Aorta (tissue), 5 donors: ENCODE results near the gene KCNMA1. TPM values are rescaled to one million over a fixed set of nuclear protein-coding genes. Genes with fewer than 3 reads are reported as not detected.

ENCODE experiments used
- ATAC-seq: fragments of 200-7000 bp; cut with Tn5 transposase; one replicate; pipeline ENCODE4 v1.9.1; 2022; ENCODE audit warnings: moderate library complexity; ENCODE audit not compliant: low FRiP score
- DNase-seq, 2 donors: peaks; one replicate each; pipeline ENCODE4 v3.0.0-alpha.2; 2020
- H3K27ac ChIP-seq, 2 donors: one replicate each; pipeline ENCODE4 v1.5.1; 2013; ENCODE audit warnings: low read length in 2 of 2, mild to moderate bottlenecking in 2 of 2, moderate library complexity in 2 of 2, control low read depth in 1 of 2, inconsistent platforms in 1 of 2, low read depth in 1 of 2
- H3K27me3 ChIP-seq, 2 donors: one replicate each; pipeline ENCODE4 v1.6.1; 2013; ENCODE audit warnings: control low read depth in 1 of 2, low read length in 1 of 2, mild to moderate bottlenecking in 1 of 2, moderate library complexity in 1 of 2; ENCODE audit not compliant: insufficient read depth in 2 of 2, control insufficient read depth in 1 of 2
- H3K36me3 ChIP-seq, 2 donors: one replicate each; pipeline ENCODE4 v1.6.1; 2013; ENCODE audit warnings: control low read depth in 1 of 2, low read length in 1 of 2, mild to moderate bottlenecking in 1 of 2; ENCODE audit not compliant: insufficient read depth in 2 of 2, control insufficient read depth in 1 of 2
- H3K4me1 ChIP-seq, 2 donors: one replicate each; pipeline ENCODE4 v1.6.1; 2013; ENCODE audit warnings: low read length in 2 of 2, control low read depth in 1 of 2, mild to moderate bottlenecking in 1 of 2, moderate library complexity in 1 of 2; ENCODE audit not compliant: insufficient read depth in 2 of 2, control insufficient read depth in 1 of 2
- H3K4me3 ChIP-seq, 2 donors: one replicate each; pipeline ENCODE4 v1.5.1; 2013; ENCODE audit warnings: low read length in 2 of 2, control low read depth in 1 of 2, mild to moderate bottlenecking in 1 of 2
- H3K9me3 ChIP-seq: one replicate; pipeline ENCODE4 v1.6.1; 2013; ENCODE audit warnings: mild to moderate bottlenecking, low read length; ENCODE audit not compliant: control insufficient read depth
- WGBS, 2 donors: extraction: QIAGEN DNeasy Blood & Tissue Kit; methylation state at CpG; one replicate each; pipeline ENCODE4 v1.1.7; 2013; 5-methylcytosine and 5-hydroxymethylcytosine counted together
- intact Hi-C, 2 donors: fragments of 100-400 bp; cut with DNase I; formaldehyde crosslinking; loops; one replicate each; pipeline versions ENCODE4 v1.14.2 to v1.15.0; 2022
- polyA plus RNA-seq, 2 donors: library from polyadenylated mRNA; stranded (reverse); fragments of 200-250 nt; gene quantifications; one replicate each; pipeline ENCODE4 v1.2.3, GENCODE V29; 2013
- total RNA-seq, 2 donors: library from RNA; stranded (reverse); fragmentation: NEBNext Ultra II Directional; extraction: Animal tissue kit (Norgen Biotek cat#: 25700); gene quantifications; one replicate each; pipeline ENCODE4 v1.2.1, GENCODE V29; 2021
- donor health status: healthy with polysubstance abuse.
- donor health status: Bipolar disorder and iron deficiency.
- donor health status: DM: no; HTN: no; CAD: no.
- donor health status: DM: no; HTN: no; CAD: no.
- donor health status: DM: yes; HTN: yes; CAD: no.

The KCNMA1 gene
- total and polyA plus RNA-seq, 4 donors: 36.8 to 163 (median 125) TPM

- ATAC-seq (no peak), DNase-seq (no peak)
- Histone ChIP-seq H3K9me3 (no peaks in the 10 kb centered on the region), H3K27ac (no peak overlapping the region), H3K36me3 (peaks cover 3 to 9% of the 10 kb centered on the region in 2 donors), H3K27me3 (no peaks in the 10 kb centered on the region), H3K4me3 (no peak overlapping the region), H3K4me1 (no peaks in the 10 kb centered on the region)
- 92 to 97% methylated on average over 4 of the region's 4 CpGs for WGBS, 2 donors
- intact Hi-C loops: no loop called here
These were observed 550.2 kb downstream of the KCNMA1 start for GRCh38 chr10:77087366-77087765.

DNA sequence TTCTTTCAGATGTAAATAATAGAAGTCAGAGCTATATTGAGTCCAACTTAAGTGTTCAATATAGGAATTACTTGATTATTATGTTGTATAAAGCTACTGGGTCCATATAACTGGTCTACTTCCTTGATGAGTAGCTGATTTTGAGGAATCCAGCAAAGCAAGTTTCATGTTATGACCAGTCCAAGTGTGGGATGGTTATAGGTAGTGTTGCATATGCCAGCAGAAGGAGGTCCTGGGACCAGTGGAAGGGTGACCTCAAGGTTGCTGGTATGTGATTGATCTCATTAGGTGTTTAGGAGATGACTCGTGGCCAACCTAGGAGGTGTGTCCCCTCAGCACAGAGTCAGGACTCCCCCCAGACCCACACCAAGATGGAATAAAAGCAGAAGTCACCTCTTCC, 551.5 kb downstream of the KCNMA1 start:
- WGBS, 2 donors: 84 to 85% methylated on average over 1 of the region's 1 CpG
- Histone ChIP-seq H3K4me3 (no peak overlapping the region), H3K9me3 (no peaks in the 10 kb centered on the region), H3K27me3 (no peaks in the 10 kb centered on the region), H3K36me3 (peaks cover 3 to 9% of the 10 kb centered on the region in 2 donors), H3K4me1 (no peaks in the 10 kb centered on the region), H3K27ac (peak overlapping the region in 1 of 2 donors; percentile 3)
- intact Hi-C loops: no loop called here
- ATAC-seq (no peak), DNase-seq (no peak)

DNA sequence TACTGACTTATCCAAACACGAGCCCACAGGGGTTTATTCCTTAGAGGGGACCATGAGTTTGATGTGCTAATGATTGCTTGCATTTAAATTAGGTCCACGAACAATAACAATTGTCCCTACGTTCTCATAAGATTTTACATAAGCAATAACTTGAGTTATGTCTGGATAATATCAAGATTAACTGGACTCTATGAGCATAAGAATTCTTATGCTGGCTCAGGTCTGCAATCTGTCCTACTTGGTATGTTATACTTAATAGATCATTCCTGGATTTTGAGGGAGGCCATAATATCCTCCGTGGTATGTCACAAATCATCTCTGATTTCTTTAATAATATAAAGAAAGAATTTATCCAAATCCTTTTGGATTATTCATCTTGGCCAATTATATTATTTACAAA, 552.3 kb downstream of the KCNMA1 start:
- no peak overlapping the region for H3K27ac ChIP-seq
- H3K4me3 ChIP-seq: no peak overlapping the region
- WGBS, 2 donors: 46 to 47% methylated on average over 4 of the region's 4 CpGs
- intact Hi-C loops: no loop called here
- H3K9me3 ChIP-seq: no peaks in the 10 kb centered on the region
- ATAC-seq (no peak), DNase-seq (no peak)
- no peaks in the 10 kb centered on the region for H3K27me3 ChIP-seq
- no peaks in the 10 kb centered on the region for H3K4me1 ChIP-seq
- H3K36me3 ChIP-seq: peaks cover 3 to 8% of the 10 kb centered on the region in 2 donors

GRCh38 chr10:77084431-77085144, 553.0 kb downstream of the KCNMA1 start:
- peak; percentile 40 for ATAC-seq
- no peaks in the 10 kb centered on the region for H3K9me3 ChIP-seq
- H3K27me3 ChIP-seq: no peaks in the 10 kb centered on the region
- H3K36me3 ChIP-seq: peaks cover 0 to 6% of the 10 kb centered on the region in 2 donors
- H3K4me3 ChIP-seq: no peak overlapping the region
- no peak for DNase-seq
- 24 to 25% methylated on average over 12 of the region's 12 CpGs for WGBS, 2 donors
- intact Hi-C loops: no loop called here
- H3K27ac ChIP-seq: peak overlapping the region; percentile 16 to 29
- H3K4me1 ChIP-seq: no peaks in the 10 kb centered on the region

DNA sequence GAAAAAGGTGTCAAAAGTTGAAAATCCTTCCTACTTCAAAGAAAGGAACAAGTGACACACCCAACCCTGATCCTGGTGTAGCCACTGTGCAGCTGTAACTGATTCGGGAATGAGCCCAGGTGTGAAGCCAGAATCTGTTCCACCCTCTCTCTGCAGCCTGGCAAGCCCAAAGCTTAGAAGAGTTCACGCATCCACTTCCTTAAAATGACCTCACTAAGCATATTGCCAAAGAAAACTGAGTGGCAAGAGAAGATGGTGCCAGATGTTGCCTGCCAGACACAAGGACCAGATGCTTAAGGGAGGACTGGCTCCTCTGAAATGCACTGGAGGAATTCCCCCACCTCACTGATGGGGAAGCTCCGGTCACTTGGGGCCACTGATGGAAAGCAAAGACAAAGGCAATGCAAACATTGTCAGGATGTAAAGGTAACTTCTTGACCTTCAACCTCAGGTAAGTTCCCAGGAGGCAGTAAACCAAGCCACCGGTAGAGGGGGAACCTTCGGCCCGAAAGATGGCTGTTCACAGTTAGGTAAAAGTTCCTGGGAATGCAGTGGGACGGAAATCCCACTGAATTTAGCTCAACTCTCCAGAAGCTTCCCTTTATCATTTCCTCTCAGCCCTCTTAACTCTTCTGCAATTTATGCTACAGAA, 554.9 kb downstream of the KCNMA1 start:
- 37 to 42% methylated on average over 7 of the region's 7 CpGs for WGBS, 2 donors
- intact Hi-C loops: no loop called here
- peaks cover 3 to 10% of the 10 kb centered on the region in 2 donors for H3K36me3 ChIP-seq
- no peaks in the 10 kb centered on the region for H3K27me3 ChIP-seq
- no peaks in the 10 kb centered on the region for H3K9me3 ChIP-seq
- no peak overlapping the region for H3K4me3 ChIP-seq
- no peak for ATAC-seq
- no peak overlapping the region for H3K27ac ChIP-seq
- DNase-seq: no peak
- no peaks in the 10 kb centered on the region for H3K4me1 ChIP-seq

DNA sequence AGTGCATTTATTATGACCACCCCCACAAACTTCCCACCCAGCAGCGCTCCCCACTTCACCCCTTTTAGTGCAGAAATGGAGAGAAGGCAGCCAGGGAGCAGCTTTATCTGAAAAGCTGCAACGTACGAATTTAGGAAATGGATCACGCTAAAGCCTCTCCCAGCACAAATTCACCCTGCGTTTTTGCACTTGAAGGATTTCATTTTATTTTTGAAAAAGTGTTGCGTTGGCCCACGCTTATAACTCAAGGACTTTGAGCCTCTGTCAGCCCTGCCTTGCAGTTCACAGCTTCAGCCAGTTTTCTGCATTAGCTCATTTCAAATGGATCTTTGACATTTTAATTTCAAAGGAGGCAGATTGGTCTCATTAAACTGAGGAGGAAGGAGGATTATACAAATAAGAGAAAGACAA, 556.1 kb downstream of the KCNMA1 start:
- WGBS, 2 donors: 39 to 48% methylated on average over 7 of the region's 7 CpGs
- H3K9me3 ChIP-seq: no peaks in the 10 kb centered on the region
- H3K4me3 ChIP-seq: no peak overlapping the region
- no peaks in the 10 kb centered on the region for H3K27me3 ChIP-seq
- intact Hi-C loops: no loop called here
- DNase-seq (no peak), ATAC-seq (no peak)
- H3K36me3 ChIP-seq: peaks cover 3 to 11% of the 10 kb centered on the region in 2 donors
- H3K4me1 ChIP-seq: no peaks in the 10 kb centered on the region
- H3K27ac ChIP-seq: no peak overlapping the region

DNA sequence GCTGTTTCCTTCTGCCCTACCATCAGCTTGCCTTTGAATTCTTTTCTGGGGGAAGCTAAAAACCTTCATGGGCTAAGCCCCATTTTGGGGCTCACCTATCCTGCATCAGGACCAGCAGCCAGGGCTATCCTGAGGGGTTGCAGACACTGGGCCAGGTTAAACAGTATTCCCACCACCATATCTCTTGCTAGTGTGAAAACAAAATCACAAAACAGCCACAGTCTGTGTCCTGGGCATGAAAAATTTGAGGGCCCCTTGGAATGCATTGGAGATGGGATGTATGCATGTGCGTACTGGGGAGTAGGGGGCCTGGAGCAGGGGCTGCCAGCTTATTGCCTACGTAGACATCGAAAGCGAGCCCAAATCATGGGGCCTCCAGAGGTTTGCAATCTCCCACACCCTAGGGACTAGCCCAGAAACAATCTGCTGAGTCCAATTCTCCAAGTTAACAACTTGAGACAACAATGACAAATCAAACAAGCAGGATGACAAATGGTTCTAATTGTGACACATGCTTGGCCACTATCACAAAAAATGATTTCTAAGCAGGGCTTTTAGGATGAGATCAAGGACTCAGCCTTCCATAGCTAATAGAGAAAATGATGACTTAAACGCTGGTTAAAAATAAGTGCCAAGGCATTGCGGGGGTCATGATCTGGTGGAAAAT, 557.1 kb downstream of the KCNMA1 start:
- Histone ChIP-seq H3K4me1 (no peaks in the 10 kb centered on the region), H3K36me3 (peaks cover 3 to 15% of the 10 kb centered on the region in 2 donors), H3K27ac (no peak overlapping the region), H3K4me3 (no peak overlapping the region), H3K27me3 (no peaks in the 10 kb centered on the region), H3K9me3 (no peaks in the 10 kb centered on the region)
- DNase-seq (no peak), ATAC-seq (no peak)
- 3 to 12% methylated on average over 6 of the region's 6 CpGs for WGBS, 2 donors
- intact Hi-C loops: no loop called here

DNA sequence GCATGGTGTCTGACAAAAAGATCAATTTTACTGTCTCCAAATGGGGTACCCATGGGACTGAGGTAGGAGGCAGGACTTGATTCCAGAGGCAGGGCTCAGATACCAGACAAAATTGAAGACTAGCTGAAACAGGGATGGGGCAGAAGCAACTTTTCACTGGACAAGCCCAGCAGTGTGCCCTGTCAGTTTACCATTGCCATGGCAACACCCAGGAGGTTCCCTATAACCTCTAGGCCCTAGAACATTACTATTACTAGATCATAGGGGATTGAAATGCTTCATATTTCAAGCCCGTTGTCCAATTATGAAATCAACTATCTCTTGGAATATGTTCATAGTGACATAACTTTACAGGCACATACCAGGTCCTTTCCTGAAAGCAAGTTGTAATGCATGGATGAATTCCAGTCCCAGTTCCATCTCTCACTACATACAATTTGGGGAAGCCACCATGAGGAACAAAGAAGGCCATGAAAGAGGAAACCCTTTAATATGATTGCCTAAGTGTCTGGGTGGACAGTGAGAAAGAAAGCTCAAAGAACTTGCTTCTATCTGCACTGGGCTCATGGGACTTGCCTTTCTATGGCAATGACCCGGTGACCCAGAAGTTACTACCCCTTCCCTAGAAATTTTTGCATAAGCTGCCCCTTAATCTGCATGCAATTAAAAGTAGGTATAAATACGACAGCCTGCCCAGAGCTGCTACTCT, 557.9 kb downstream of the KCNMA1 start:
- Histone ChIP-seq H3K36me3 (peaks cover 3 to 15% of the 10 kb centered on the region in 2 donors), H3K27ac (no peak overlapping the region), H3K27me3 (no peaks in the 10 kb centered on the region), H3K9me3 (no peaks in the 10 kb centered on the region), H3K4me1 (peaks cover 0 to 5% of the 10 kb centered on the region in 2 donors), H3K4me3 (no peak overlapping the region)
- intact Hi-C loops: no loop called here
- no peak for DNase-seq
- WGBS, 2 donors: 60 to 62% methylated on average over 3 of the region's 3 CpGs
- ATAC-seq: no peak
